C4-2B (cell line): ENCODE data around the gene KREMEN2.

ENCODE experiments used
- ZFX ChIP-seq: fragments of 450-650 bp; IDR thresholded peaks from 2 replicates; pipeline ENCODE4 v1.6.1; 2017
- TF ChIP-seq, protein P1 (sequence below): fragments of 450-650 bp; conservative IDR thresholded peaks from 2 replicates; pipeline ENCODE4 v1.5.1; 2017; ENCODE audit warnings: mild to moderate bottlenecking

DNA sequence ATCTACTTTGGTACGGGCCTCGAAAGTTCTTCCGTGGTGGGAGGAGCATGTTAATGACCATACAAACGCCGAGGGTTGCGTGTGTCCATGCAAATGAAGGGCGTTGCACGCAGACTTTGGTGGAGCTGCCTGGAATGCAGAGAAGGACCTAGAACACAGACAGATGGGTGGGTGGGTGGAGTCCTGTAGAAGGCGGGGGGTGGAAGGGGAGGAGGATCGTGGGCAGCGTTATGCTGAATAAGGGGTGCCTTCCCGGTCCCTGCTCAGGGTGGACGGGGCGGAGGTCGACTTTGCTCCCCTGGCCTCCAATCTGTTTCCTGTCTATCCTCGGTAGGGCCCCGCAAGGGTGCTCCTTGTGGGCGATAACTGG lies 4.3 kb downstream of the KREMEN2 start:
- TF ChIP-seq, protein P1, sequence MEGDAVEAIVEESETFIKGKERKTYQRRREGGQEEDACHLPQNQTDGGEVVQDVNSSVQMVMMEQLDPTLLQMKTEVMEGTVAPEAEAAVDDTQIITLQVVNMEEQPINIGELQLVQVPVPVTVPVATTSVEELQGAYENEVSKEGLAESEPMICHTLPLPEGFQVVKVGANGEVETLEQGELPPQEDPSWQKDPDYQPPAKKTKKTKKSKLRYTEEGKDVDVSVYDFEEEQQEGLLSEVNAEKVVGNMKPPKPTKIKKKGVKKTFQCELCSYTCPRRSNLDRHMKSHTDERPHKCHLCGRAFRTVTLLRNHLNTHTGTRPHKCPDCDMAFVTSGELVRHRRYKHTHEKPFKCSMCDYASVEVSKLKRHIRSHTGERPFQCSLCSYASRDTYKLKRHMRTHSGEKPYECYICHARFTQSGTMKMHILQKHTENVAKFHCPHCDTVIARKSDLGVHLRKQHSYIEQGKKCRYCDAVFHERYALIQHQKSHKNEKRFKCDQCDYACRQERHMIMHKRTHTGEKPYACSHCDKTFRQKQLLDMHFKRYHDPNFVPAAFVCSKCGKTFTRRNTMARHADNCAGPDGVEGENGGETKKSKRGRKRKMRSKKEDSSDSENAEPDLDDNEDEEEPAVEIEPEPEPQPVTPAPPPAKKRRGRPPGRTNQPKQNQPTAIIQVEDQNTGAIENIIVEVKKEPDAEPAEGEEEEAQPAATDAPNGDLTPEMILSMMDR: no peak
- no peak for TF ChIP-seq ZFX
